IMR-90 (cell line): ENCODE results near the gene CAMTA1. TPM values are rescaled to one million over a fixed set of nuclear protein-coding genes. Genes with fewer than 3 reads are reported as not detected.

Experiments used
- ATAC-seq: fragments of 200-7000 bp; cut with Tn5 transposase; 2 replicates; pipeline ENCODE4 v1.9.1; 2020; ENCODE audit warnings: low read depth, mild to moderate bottlenecking, moderate library complexity
- BruUV-seq: library from RNA; stranded (reverse); fragments of 400-500 nt; replicated peaks from 2 replicates; lab custom pipeline; 2021; lab: Mats Ljungman, UMichigan
- CTCF ChIA-PET: fragments of 300-600 bp; formaldehyde crosslinking; extraction: SDS; loops from one replicate; lab custom pipeline; 2021; ENCODE audit warnings: antibody characterized with exemption; lab: Yijun Ruan, JAX
- POLR2A ChIA-PET: fragments of 300-600 bp; sonication (Branson Sonifier 250); formaldehyde crosslinking; loops from one replicate; lab custom pipeline; 2022; ENCODE audit warnings: antibody characterized with exemption; ENCODE audit not compliant: unreplicated experiment; lab: Charles Lee
- DNase-seq: peaks from one replicate; pipeline ENCODE4 v3.0.0; 2013
- H2AFZ ChIP-seq: replicated peaks from 2 replicates; pipeline ENCODE3; 2013; ENCODE audit warnings: low read length, mild to moderate bottlenecking; ENCODE audit not compliant: poor library complexity
- H2AK5ac ChIP-seq: 2 replicates; pipeline ENCODE4 v1.6.1; 2013; ENCODE audit warnings: low read depth, low read length, inconsistent platforms
- H2AK9ac ChIP-seq: replicated peaks from 2 replicates; pipeline ENCODE3; 2013; ENCODE audit warnings: mild to moderate bottlenecking, low read depth, low read length, moderate library complexity; ENCODE audit not compliant: poor library complexity
- H2BK120ac ChIP-seq: 2 replicates; pipeline ENCODE4 v1.6.1; 2013; ENCODE audit warnings: low read depth, low read length, inconsistent platforms
- H2BK15ac ChIP-seq: 3 replicates; pipeline ENCODE4 v1.6.1; 2013; ENCODE audit warnings: low read depth, low read length, inconsistent platforms
- H2BK20ac ChIP-seq: 2 replicates; pipeline ENCODE4 v1.6.1; 2013; ENCODE audit warnings: low read depth, mild to moderate bottlenecking, inconsistent platforms, low read length, moderate library complexity
- H2BK5ac ChIP-seq: 2 replicates; pipeline ENCODE4 v1.6.1; 2013; ENCODE audit warnings: mild to moderate bottlenecking, low read depth, low read length, inconsistent platforms; ENCODE audit not compliant: poor library complexity, severe bottlenecking
- H3K14ac ChIP-seq: replicated peaks from 2 replicates; pipeline ENCODE4 v1.6.1; 2013; ENCODE audit warnings: low read depth, low read length, inconsistent platforms
- H3K18ac ChIP-seq: 2 replicates; pipeline ENCODE4 v1.6.1; 2013; ENCODE audit warnings: low read depth, low read length, control low read depth
- H3K23ac ChIP-seq: 2 replicates; pipeline ENCODE4 v1.6.1; 2013; ENCODE audit warnings: low read depth, low read length, inconsistent platforms
- H3K27ac ChIP-seq: 2 replicates; pipeline ENCODE4 v1.5.1; 2013; ENCODE audit warnings: mild to moderate bottlenecking, control low read depth, low read length; ENCODE audit not compliant: insufficient read depth
- H3K27me3 ChIP-seq: 2 replicates; pipeline ENCODE4 v1.6.1; 2013; ENCODE audit warnings: low read length; ENCODE audit not compliant: control insufficient read depth, insufficient read depth
- H3K36me3 ChIP-seq: 2 replicates; pipeline ENCODE4 v1.6.1; 2013; ENCODE audit warnings: low read length, mixed read lengths; ENCODE audit not compliant: control insufficient read depth, insufficient read depth
- H3K4ac ChIP-seq: 2 replicates; pipeline ENCODE4 v1.6.1; 2013; ENCODE audit warnings: low read depth, low read length, inconsistent platforms
- H3K4me1 ChIP-seq: 2 replicates; pipeline ENCODE4 v1.6.1; 2013; ENCODE audit warnings: low read length, mixed read lengths; ENCODE audit not compliant: control insufficient read depth, insufficient read depth
- H3K4me2 ChIP-seq: 2 replicates; pipeline ENCODE4 v1.6.1; 2013; ENCODE audit warnings: low read depth, mild to moderate bottlenecking, control low read depth, low read length, moderate library complexity
- H3K4me3 ChIP-seq: 2 replicates; pipeline ENCODE4 v1.5.1; 2013; ENCODE audit warnings: low read depth, mild to moderate bottlenecking, control low read depth, low read length, moderate library complexity; ENCODE audit not compliant: insufficient read depth
- H3K56ac ChIP-seq: 2 replicates; pipeline ENCODE4 v1.6.1; 2013; ENCODE audit warnings: low read length, inconsistent platforms; ENCODE audit not compliant: insufficient read depth; ENCODE audit errors: extremely low read depth
- H3K79me1 ChIP-seq, 2 experiments: 2 replicates each; pipeline ENCODE4 v1.6.1; 2013; ENCODE audit warnings: low read length in 2 of 2, inconsistent platforms in 1 of 2, low read depth in 1 of 2
- H3K9ac ChIP-seq: 2 replicates; pipeline ENCODE4 v1.6.1; 2013; ENCODE audit warnings: low read depth, low read length, control low read depth
- H3K9me1 ChIP-seq: 2 replicates; pipeline ENCODE4 v1.6.1; 2013; ENCODE audit warnings: low read length, inconsistent platforms; ENCODE audit not compliant: insufficient read depth
- H3K9me3 ChIP-seq: 2 replicates; pipeline ENCODE4 v1.6.1; 2013; ENCODE audit warnings: low read length; ENCODE audit not compliant: control insufficient read depth, insufficient read depth
- H4K20me1 ChIP-seq: 2 replicates; pipeline ENCODE4 v1.6.1; 2013; ENCODE audit warnings: low read length, inconsistent platforms; ENCODE audit not compliant: insufficient read depth
- H4K5ac ChIP-seq: 2 replicates; pipeline ENCODE4 v1.6.1; 2013; ENCODE audit warnings: mild to moderate bottlenecking, low read depth, low read length, control low read depth
- H4K8ac ChIP-seq, 2 experiments: 2 replicates each; pipeline ENCODE4 v1.6.1; 2013; ENCODE audit warnings: low read depth in 2 of 2, low read length in 2 of 2, control low read depth in 1 of 2, inconsistent platforms in 1 of 2
- H4K91ac ChIP-seq: 2 replicates; pipeline ENCODE4 v1.6.1; 2013; ENCODE audit warnings: low read depth, low read length, inconsistent platforms; ENCODE audit not compliant: insufficient read depth
- BHLHE40 ChIP-seq: fragments of 150-350 bp; IDR thresholded peaks from 2 replicates; pipeline ENCODE4 v1.6.1; 2016; ENCODE audit warnings: mild to moderate bottlenecking, low read depth, low read length
- CEBPB ChIP-seq: IDR thresholded peaks from 2 replicates; pipeline ENCODE4 v1.6.1; 2012; ENCODE audit warnings: low read depth, low read length, improper control_type of control experiment
- CHD1 ChIP-seq: IDR thresholded peaks from 2 replicates; pipeline ENCODE4 v1.6.1; 2012; ENCODE audit warnings: low read depth, low read length, improper control_type of control experiment
- CTCF ChIP-seq: conservative IDR thresholded peaks from 2 replicates; pipeline ENCODE4 v1.5.1; 2012; ENCODE audit warnings: mild to moderate bottlenecking, low read depth, low read length, improper control_type of control experiment
- ELK1 ChIP-seq: fragments of 150-350 bp; IDR thresholded peaks from 2 replicates; pipeline ENCODE4 v1.6.1; 2016; ENCODE audit warnings: low read depth, mild to moderate bottlenecking, low read length, moderate library complexity, borderline replicate concordance
- FOS ChIP-seq: fragments of 150-350 bp; IDR thresholded peaks from 2 replicates; pipeline ENCODE4 v1.6.1; 2016; ENCODE audit warnings: low read depth, low read length
- MAFK ChIP-seq: IDR thresholded peaks from 2 replicates; pipeline ENCODE4 v1.6.1; 2012; ENCODE audit warnings: low read depth, low read length, improper control_type of control experiment
- MAZ ChIP-seq: IDR thresholded peaks from 2 replicates; pipeline ENCODE4 v1.6.1; 2012; ENCODE audit warnings: low read depth, mild to moderate bottlenecking, low read length, improper control_type of control experiment, moderate library complexity, borderline replicate concordance
- MXI1 ChIP-seq: IDR thresholded peaks from 2 replicates; pipeline ENCODE4 v1.6.1; 2012; ENCODE audit warnings: low read depth, mild to moderate bottlenecking, low read length, moderate library complexity, borderline replicate concordance
- NFE2L2 ChIP-seq: fragments of 150-350 bp; IDR thresholded peaks from 2 replicates; pipeline ENCODE4 v1.6.1; 2016; ENCODE audit warnings: low read depth, mild to moderate bottlenecking, low read length
- POLR2A ChIP-seq: IDR thresholded peaks from 2 replicates; pipeline ENCODE4 v1.6.1; 2012; ENCODE audit warnings: mild to moderate bottlenecking, low read depth, low read length
- RAD21 ChIP-seq: IDR thresholded peaks from 2 replicates; pipeline ENCODE4 v1.6.1; 2012; ENCODE audit warnings: low read length, improper control_type of control experiment
- RCOR1 ChIP-seq: IDR thresholded peaks from 2 replicates; pipeline ENCODE4 v1.6.1; 2012; ENCODE audit warnings: mild to moderate bottlenecking, low read length, improper control_type of control experiment; ENCODE audit not compliant: insufficient replicate concordance
- RFX5 ChIP-seq: IDR thresholded peaks from 2 replicates; pipeline ENCODE4 v1.8.0; 2012; ENCODE audit warnings: low read depth, mild to moderate bottlenecking, low read length, moderate library complexity
- SMC3 ChIP-seq: fragments of 150-350 bp; IDR thresholded peaks from 2 replicates; pipeline ENCODE4 v1.6.1; 2016; ENCODE audit warnings: low read depth, mild to moderate bottlenecking, antibody characterized with exemption, low read length, moderate library complexity
- USF2 ChIP-seq: fragments of 150-350 bp; IDR thresholded peaks from 2 replicates; pipeline ENCODE4 v1.6.1; 2017; ENCODE audit warnings: mild to moderate bottlenecking, antibody characterized with exemption, low read length, low read depth
- WGBS, 2 experiments: methylation state at CpG; one replicate each; pipeline versions ENCODE4 v1.1.5 to v1.1.7; 2013; ENCODE audit warnings: missing lambda C conversion rate in 2 of 2; ENCODE audit not compliant: insufficient read length in 1 of 2; ENCODE audit errors: extremely low coverage in 2 of 2; 5-methylcytosine and 5-hydroxymethylcytosine counted together
- dilution Hi-C: fragments of 300-500 bp; cut with HindIII; formaldehyde crosslinking; loops from one replicate; pipeline ENCODE4 v1.14.3; 2018; ENCODE audit warnings: low sequenced_read_pairs; ENCODE audit not compliant: unreplicated experiment
- in situ Hi-C: fragments of 300-500 bp; cut with MboI; formaldehyde crosslinking; loops from 3 replicates; pipeline ENCODE4 v1.14.3; 2019; ENCODE audit warnings: low sequenced_read_pairs, inconsistent platforms, mixed read lengths
- intact Hi-C: fragments of 100-400 bp; cut with micrococcal nuclease; formaldehyde crosslinking; loops from 2 replicates; pipeline ENCODE4 v1.10.0; 2022
- polyA plus RNA-seq, 3 experiments: library from polyadenylated mRNA; depleted of rRNA; stranded (reverse); fragments of >200 nt; gene quantifications; 2 replicates each; pipeline ENCODE4 v1.2.3, GENCODE V29; 2012; ENCODE audit warnings: low replicate concordance in 1 of 3
- total RNA-seq: library from RNA; depleted of rRNA; stranded (reverse); fragments of >200 nt; gene quantifications from 2 replicates; pipeline ENCODE4 v1.2.3, GENCODE V29; 2012

The CAMTA1 gene
- total and polyA plus RNA-seq, 2 of the 4 experiments (the other 2 are of a cell fraction) = 35.5 to 74.3 TPM

GRCh38 chr1:7505094-7505770 is 720.0 kb downstream of the CAMTA1 start:
- DNase-seq = no peak
- Histone ChIP-seq H3K27ac (no peak overlapping the region), H3K4me2 (no peak overlapping the region), H4K5ac (no peak overlapping the region), H2BK5ac (no peak overlapping the region), H3K79me1 (no peaks in the 10 kb centered on the region), H2AK9ac (no peak overlapping the region), H3K4me3 (no peak overlapping the region), H3K9me1 (no peaks in the 10 kb centered on the region), H4K8ac (no peak overlapping the region), H3K27me3 (no peaks in the 10 kb centered on the region), H2BK120ac (no peak overlapping the region), H3K9ac (no peak overlapping the region), H4K91ac (no peak overlapping the region), H3K14ac (no peak overlapping the region), H3K23ac (no peak overlapping the region), H2AFZ (no peak overlapping the region), H3K4me1 (peaks cover 5% of the 10 kb centered on the region; the same call in 1 of the 2 replicates), H3K9me3 (no peaks in the 10 kb centered on the region), H3K56ac (no peak overlapping the region), H4K20me1 (no peaks in the 10 kb centered on the region), H2AK5ac (no peak overlapping the region), H3K4ac (no peak overlapping the region), H3K18ac (no peak overlapping the region), H3K36me3 (no peaks in the 10 kb centered on the region), H2BK15ac (no peak overlapping the region), H2BK20ac (no peak overlapping the region)
- in situ Hi-C loops = no loop called here
- 87% methylated on average over 3 of the region's 14 CpGs; no CpG with 5 or more reads in 1 of the 2 experiments for WGBS, 2 experiments
- TF ChIP-seq CEBPB (no peak), FOS (no peak), RAD21 (no peak), USF2 (no peak), RFX5 (no peak), SMC3 (no peak), RCOR1 (no peak), ELK1 (no peak), POLR2A (no peak), BHLHE40 (no peak), MAFK (no peak), CHD1 (no peak), MXI1 (no peak), CTCF (no peak), NFE2L2 (no peak), MAZ (no peak)
- dilution Hi-C loops = no loop called here
- intact Hi-C loops = no loop called here
- ChIA-PET POLR2A (no interaction called here), CTCF (interaction anchor here (0.5 kb wide), 1 partner anchor 19 kb away, joined by 3 read pairs; no protein-coding TSS in a partner anchor)
- BruUV-seq = no TSS peak
- ATAC-seq = no peak
